Mesendoderm (in vitro differentiated cells): ENCODE data around the gene OR7A17.

Source experiments
- DNase-seq: peaks from one replicate; pipeline ENCODE4 v3.0.0; 2013
- H2AK5ac ChIP-seq: 2 replicates; pipeline ENCODE4 v1.6.1; 2013; ENCODE audit warnings: low read length, inconsistent platforms
- H2BK120ac ChIP-seq: 2 replicates; pipeline ENCODE4 v1.6.1; 2013; ENCODE audit warnings: low read depth, mild to moderate bottlenecking, low read length, moderate library complexity, mixed read lengths
- H2BK15ac ChIP-seq: replicated peaks from 2 replicates; pipeline ENCODE4 v1.6.1; 2013; ENCODE audit warnings: low read depth, mild to moderate bottlenecking, moderate library complexity
- H2BK5ac ChIP-seq: 2 replicates; pipeline ENCODE4 v1.6.1; 2013; ENCODE audit warnings: low read length, inconsistent platforms
- H3K18ac ChIP-seq: 2 replicates; pipeline ENCODE4 v1.6.1; 2013; ENCODE audit warnings: mild to moderate bottlenecking, low read length, mixed read lengths
- H3K23ac ChIP-seq: one replicate; pipeline ENCODE4 v1.6.1; 2013; ENCODE audit warnings: low read length
- H3K27ac ChIP-seq: 2 replicates; pipeline ENCODE4 v1.5.1; 2013; ENCODE audit warnings: low read depth, mild to moderate bottlenecking, inconsistent platforms, low read length, moderate library complexity
- H3K27me3 ChIP-seq: 2 replicates; pipeline ENCODE4 v1.6.1; 2013; ENCODE audit warnings: low read length, control low read depth, mild to moderate bottlenecking, inconsistent platforms; ENCODE audit not compliant: insufficient read depth, poor library complexity
- H3K36me3 ChIP-seq: 2 replicates; pipeline ENCODE4 v1.6.1; 2013; ENCODE audit warnings: low read length, inconsistent platforms; ENCODE audit not compliant: control insufficient read depth, insufficient read depth
- H3K4ac ChIP-seq: one replicate; pipeline ENCODE4 v1.6.1; 2013; ENCODE audit warnings: low read depth, mild to moderate bottlenecking, low read length, moderate library complexity
- H3K4me1 ChIP-seq: 2 replicates; pipeline ENCODE4 v1.6.1; 2013; ENCODE audit warnings: low read depth, low read length, inconsistent platforms; ENCODE audit not compliant: control insufficient read depth
- H3K4me2 ChIP-seq: 2 replicates; pipeline ENCODE4 v1.6.1; 2013; ENCODE audit warnings: low read length
- H3K4me3 ChIP-seq: 2 replicates; pipeline ENCODE4 v1.5.1; 2013; ENCODE audit warnings: mild to moderate bottlenecking, low read length
- H3K56ac ChIP-seq: one replicate; pipeline ENCODE4 v1.6.1; 2013; ENCODE audit warnings: low read length
- H3K79me1 ChIP-seq: 2 replicates; pipeline ENCODE4 v1.6.1; 2013; ENCODE audit warnings: low read length, inconsistent platforms
- H3K79me2 ChIP-seq: 2 replicates; pipeline ENCODE4 v1.6.1; 2013; ENCODE audit warnings: mild to moderate bottlenecking, low read length; ENCODE audit not compliant: control insufficient read depth, insufficient read depth
- H3K9ac ChIP-seq: 2 replicates; pipeline ENCODE4 v1.6.1; 2013; ENCODE audit warnings: low read length, inconsistent platforms
- H4K5ac ChIP-seq: one replicate; pipeline ENCODE4 v1.6.1; 2013; ENCODE audit warnings: low read length
- H4K8ac ChIP-seq: one replicate; pipeline ENCODE4 v1.6.1; 2013; ENCODE audit warnings: low read depth, mild to moderate bottlenecking, control low read depth, low read length, moderate library complexity
- WGBS: extraction: QIAGEN DNeasy Blood & Tissue Kit; methylation state at CpG from one replicate; pipeline ENCODE4 v1.1.7; 2013; ENCODE audit warnings: low lambda C conversion rate, missing lambda C conversion rate; ENCODE audit not compliant: insufficient coverage; ENCODE audit errors: extremely low coverage; 5-methylcytosine and 5-hydroxymethylcytosine counted together

The OR7A17 gene

GRCh38 chr19:14843578-14843977 is 42.4 kb downstream of the OR7A17 start:
- no peaks in the 10 kb centered on the region for H3K79me1 ChIP-seq
- H3K23ac ChIP-seq = no peak overlapping the region
- DNase-seq = no peak
- no peak overlapping the region for H3K27ac ChIP-seq
- no peak overlapping the region for H3K4me2 ChIP-seq
- H3K4ac ChIP-seq = no peak overlapping the region
- H2AK5ac ChIP-seq = no peak overlapping the region
- H3K9ac ChIP-seq = no peak overlapping the region
- no peaks in the 10 kb centered on the region for H3K79me2 ChIP-seq
- H2BK5ac ChIP-seq = no peak overlapping the region
- H3K4me1 ChIP-seq = no peaks in the 10 kb centered on the region
- H3K27me3 ChIP-seq = no peaks in the 10 kb centered on the region
- H4K8ac ChIP-seq = no peak overlapping the region
- no peak overlapping the region for H3K18ac ChIP-seq
- no peak overlapping the region for H3K4me3 ChIP-seq
- H2BK15ac ChIP-seq = no peak overlapping the region
- no peaks in the 10 kb centered on the region for H3K36me3 ChIP-seq
- H3K56ac ChIP-seq = no peak overlapping the region
- no peak overlapping the region for H4K5ac ChIP-seq
- no CpG with 5 or more reads among the region's 6 CpGs for WGBS
- H2BK120ac ChIP-seq = no peak overlapping the region

- Histone ChIP-seq H3K4me1 (no peaks in the 10 kb centered on the region), H4K5ac (no peak overlapping the region), H3K4ac (no peak overlapping the region), H3K79me1 (no peaks in the 10 kb centered on the region), H3K27ac (no peak overlapping the region), H3K4me3 (no peak overlapping the region), H3K4me2 (no peak overlapping the region), H3K27me3 (no peaks in the 10 kb centered on the region), H2BK5ac (no peak overlapping the region), H3K79me2 (no peaks in the 10 kb centered on the region), H2AK5ac (no peak overlapping the region), H3K56ac (no peak overlapping the region), H3K23ac (no peak overlapping the region), H2BK15ac (no peak overlapping the region), H3K9ac (no peak overlapping the region), H2BK120ac (no peak overlapping the region), H3K36me3 (no peaks in the 10 kb centered on the region), H3K18ac (no peak overlapping the region), H4K8ac (no peak overlapping the region)
- DNase-seq = no peak
- no CpG with 5 or more reads among the region's 2 CpGs for WGBS
These were observed 42.8 kb downstream of the OR7A17 start for GRCh38 chr19:14843169-14843568.

GRCh38 chr19:14840206-14840605 is 45.7 kb downstream of the OR7A17 start:
- H3K79me1 ChIP-seq = no peaks in the 10 kb centered on the region

GRCh38 chr19:14837391-14837790 is 48.5 kb downstream of the OR7A17 start:
- Histone ChIP-seq H3K27me3 (no peaks in the 10 kb centered on the region), H3K23ac (no peak overlapping the region), H3K27ac (no peak overlapping the region), H3K56ac (no peak overlapping the region), H4K8ac (no peak overlapping the region), H3K4me3 (no peak overlapping the region), H2BK120ac (no peak overlapping the region), H3K79me2 (no peaks in the 10 kb centered on the region), H3K79me1 (no peaks in the 10 kb centered on the region), H4K5ac (no peak overlapping the region), H3K36me3 (no peaks in the 10 kb centered on the region), H3K4ac (no peak overlapping the region), H3K18ac (no peak overlapping the region), H2BK5ac (no peak overlapping the region), H2AK5ac (no peak overlapping the region), H3K4me2 (no peak overlapping the region), H3K4me1 (no peaks in the 10 kb centered on the region), H3K9ac (no peak overlapping the region), H2BK15ac (no peak overlapping the region)
- WGBS = no CpG with 5 or more reads among the region's 4 CpGs
- DNase-seq = no peak

More at GRCh38 chr19:14840206-14840605, 45.7 kb downstream of the OR7A17 start:
- H4K8ac ChIP-seq = no peak overlapping the region
- no peak overlapping the region for H3K27ac ChIP-seq
- H3K4me1 ChIP-seq = no peaks in the 10 kb centered on the region
- H3K36me3 ChIP-seq = no peaks in the 10 kb centered on the region
- no peak overlapping the region for H3K4me3 ChIP-seq
- H3K9ac ChIP-seq = no peak overlapping the region
- H3K18ac ChIP-seq = no peak overlapping the region
- H2BK120ac ChIP-seq = no peak overlapping the region
- WGBS = no CpG with 5 or more reads among the region's 1 CpG
- no peak overlapping the region for H3K4ac ChIP-seq
- H2AK5ac ChIP-seq = no peak overlapping the region
- no peak overlapping the region for H2BK5ac ChIP-seq
- no peaks in the 10 kb centered on the region for H3K79me2 ChIP-seq
- no peak for DNase-seq
- H2BK15ac ChIP-seq = no peak overlapping the region
- H3K4me2 ChIP-seq = no peak overlapping the region
- no peak overlapping the region for H3K56ac ChIP-seq
- no peak overlapping the region for H3K23ac ChIP-seq
- H3K27me3 ChIP-seq = no peaks in the 10 kb centered on the region
- H4K5ac ChIP-seq = no peak overlapping the region

- H3K27me3 ChIP-seq = no peaks in the 10 kb centered on the region
- H2BK5ac ChIP-seq = no peak within 1 kb of the TSS
- H4K5ac ChIP-seq = no peak within 1 kb of the TSS
- H3K9ac ChIP-seq = no peak within 1 kb of the TSS
- no CpG with 5 or more reads among the region's 1 CpG for WGBS
- no peaks in the 10 kb centered on the region for H3K79me1 ChIP-seq
- DNase-seq = no peak
- H3K4me1 ChIP-seq = no peaks in the 10 kb centered on the region
- H3K18ac ChIP-seq = no peak within 1 kb of the TSS
- H4K8ac ChIP-seq = no peak within 1 kb of the TSS
- no peak within 1 kb of the TSS for H3K4ac ChIP-seq
- H3K56ac ChIP-seq = no peak within 1 kb of the TSS
- H3K4me3 ChIP-seq = no peak within 1 kb of the TSS
- H2AK5ac ChIP-seq = no peak within 1 kb of the TSS
- H3K79me2 ChIP-seq = no peaks in the 10 kb centered on the region
- no peak within 1 kb of the TSS for H3K27ac ChIP-seq
- no peaks in the 10 kb centered on the region for H3K36me3 ChIP-seq
- H3K23ac ChIP-seq = no peak within 1 kb of the TSS
- H2BK15ac ChIP-seq = no peak within 1 kb of the TSS
- no peak within 1 kb of the TSS for H3K4me2 ChIP-seq
- H2BK120ac ChIP-seq = no peak within 1 kb of the TSS
These were observed 50.9 kb downstream of the OR7A17 start, which contains the start of the genes OR7A5 and OR7C1 for GRCh38 chr19:14835011-14835410. OR7A5 (minus strand) TSS chr19:14835185; CDS start chr19:14828241, 6,944 bp downstream. OR7C1 (minus strand) TSS chr19:14835185; CDS start chr19:14800136, 35,049 bp downstream.

GRCh38 chr19:14830702-14831101 is 55.2 kb downstream of the OR7A17 start:
- no peak overlapping the region for H3K18ac ChIP-seq
- no peak overlapping the region for H4K8ac ChIP-seq
- H3K4me1 ChIP-seq = no peaks in the 10 kb centered on the region
- no CpG with 5 or more reads among the region's 4 CpGs for WGBS
- H3K36me3 ChIP-seq = no peaks in the 10 kb centered on the region
- no peak overlapping the region for H3K4me3 ChIP-seq
- no peak overlapping the region for H3K56ac ChIP-seq
- H3K9ac ChIP-seq = no peak overlapping the region
- H3K4ac ChIP-seq = no peak overlapping the region
- H3K4me2 ChIP-seq = no peak overlapping the region
- H2AK5ac ChIP-seq = no peak overlapping the region
- no peak overlapping the region for H3K23ac ChIP-seq
- H3K27me3 ChIP-seq = no peaks in the 10 kb centered on the region
- no peak overlapping the region for H3K27ac ChIP-seq
- H3K79me2 ChIP-seq = no peaks in the 10 kb centered on the region
- H3K79me1 ChIP-seq = no peaks in the 10 kb centered on the region
- no peak overlapping the region for H4K5ac ChIP-seq
- no peak overlapping the region for H2BK120ac ChIP-seq
- no peak overlapping the region for H2BK5ac ChIP-seq
- H2BK15ac ChIP-seq = no peak overlapping the region
- no peak for DNase-seq
